B cell (primary cell): ENCODE results near the gene SRRM2. TPM values are rescaled to one million over a fixed set of nuclear protein-coding genes. Genes with fewer than 3 reads are reported as not detected.

Source experiments
- ATAC-seq: fragments of 200-7000 bp; cut with Tn5 transposase; one replicate; pipeline ENCODE4 v1.10.0; 2021; ENCODE audit warnings: low read depth, mild to moderate bottlenecking, moderate number of reproducible peaks, moderate library complexity
- CTCF ChIA-PET: fragments of 350-600 bp; sonication (Branson Sonifier 250); formaldehyde crosslinking; loops from one replicate; lab custom pipeline; 2021; ENCODE audit warnings: antibody characterized with exemption, inconsistent platforms; lab: Charles Lee
- POLR2A ChIA-PET: fragments of 350-600 bp; sonication (Branson Sonifier 250); formaldehyde crosslinking; loops from one replicate; lab custom pipeline; 2021; ENCODE audit warnings: antibody characterized with exemption; lab: Charles Lee
- DNase-seq: peaks from one replicate; pipeline ENCODE4 v3.0.0; 2013
- H2AFZ ChIP-seq: 2 replicates; pipeline ENCODE4 v1.6.1; 2012; ENCODE audit warnings: mild to moderate bottlenecking, low read depth, low read length; ENCODE audit not compliant: insufficient read depth, poor library complexity, severe bottlenecking
- H3K27ac ChIP-seq, 2 donors: 1 replicate in 1 of 2; 2 replicates in 1 of 2; pipeline ENCODE4 v1.5.1; 2012 to 2013; ENCODE audit warnings: low read length in 2 of 2, mild to moderate bottlenecking in 2 of 2, moderate library complexity in 1 of 2
- H3K27me3 ChIP-seq, 4 experiments: fragments of 200-600 bp in 1 of 4; sonication (generic) in 1 of 4; replicated peaks in 1 of 4; 1 replicate in 2 of 4; 2 replicates in 2 of 4; pipeline versions ENCODE4 v1.6.1 to v1.7.0; 2013 to 2016; ENCODE audit warnings: low read length in 3 of 4, mild to moderate bottlenecking in 2 of 4, mixed read lengths in 1 of 4, moderate library complexity in 1 of 4; ENCODE audit not compliant: insufficient read depth in 4 of 4, control insufficient read depth in 3 of 4; ENCODE audit errors: control extremely low read depth in 1 of 4
- H3K36me3 ChIP-seq, 2 experiments: replicated peaks in 1 of 2; 1 replicate in 1 of 2; 2 replicates in 1 of 2; pipeline versions ENCODE4 v1.6.1 to v1.7.1; 2013; ENCODE audit warnings: low read length in 1 of 2; ENCODE audit not compliant: insufficient read depth in 2 of 2, control insufficient read depth in 1 of 2; ENCODE audit errors: control extremely low read depth in 1 of 2, extremely low read depth in 1 of 2
- H3K4me1 ChIP-seq, 2 donors: fragments of 200-600 bp in 1 of 2; sonication (generic) in 1 of 2; 1 replicate in 1 of 2; 2 replicates in 1 of 2; pipeline versions ENCODE4 v1.5.1 to v1.6.1; 2013 to 2017; ENCODE audit warnings: low read length in 2 of 2; ENCODE audit not compliant: control insufficient read depth in 2 of 2, insufficient read depth in 2 of 2
- H3K4me2 ChIP-seq: replicated peaks from 2 replicates; pipeline ENCODE3; 2012; ENCODE audit warnings: mild to moderate bottlenecking, low read depth, low read length; ENCODE audit not compliant: poor library complexity, severe bottlenecking
- H3K4me3 ChIP-seq, 5 experiments: fragments of 200-600 bp in 1 of 5; sonication (generic) in 1 of 5; 1 replicate in 3 of 5; 2 replicates in 2 of 5; pipeline versions ENCODE4 v1.5.1 to v1.7.0; 2011 to 2016; ENCODE audit warnings: low read length in 4 of 5, mild to moderate bottlenecking in 4 of 5, low read depth in 2 of 5, control low read depth in 1 of 5, moderate library complexity in 1 of 5; ENCODE audit not compliant: insufficient read depth in 1 of 5; ENCODE audit errors: control extremely low read depth in 1 of 5, extremely low read depth in 1 of 5
- H3K79me2 ChIP-seq: fragments of 200-600 bp; sonication (generic); one replicate; pipeline ENCODE4 v1.6.0; 2016; ENCODE audit warnings: low read length; ENCODE audit not compliant: control insufficient read depth, insufficient read depth
- H3K9ac ChIP-seq: fragments of 200-600 bp; sonication (generic); 2 replicates; pipeline ENCODE4 v1.6.1; 2017; ENCODE audit warnings: mild to moderate bottlenecking, low read length, moderate library complexity
- H3K9me3 ChIP-seq, 3 donors: one replicate each; pipeline versions ENCODE4 v1.6.1 to v1.7.1; 2013; ENCODE audit warnings: low read length in 2 of 3; ENCODE audit not compliant: control insufficient read depth in 2 of 3, insufficient read depth in 1 of 3; ENCODE audit errors: control extremely low read depth in 1 of 3
- H4K20me1 ChIP-seq: 2 replicates; pipeline ENCODE4 v1.6.0; 2012; ENCODE audit warnings: mild to moderate bottlenecking, low read length; ENCODE audit not compliant: insufficient read depth, control insufficient read depth, poor library complexity, severe bottlenecking
- H3K27ac Mint-ChIP-seq: one replicate; pipeline ENCODE4 v1.8.0; 2021; ENCODE audit warnings: mixed read lengths
- H3K27me3 Mint-ChIP-seq: one replicate; pipeline ENCODE4 v1.8.0; 2021; ENCODE audit warnings: mixed read lengths
- H3K4me1 Mint-ChIP-seq: one replicate; pipeline ENCODE4 v1.8.0; 2021; ENCODE audit warnings: mixed read lengths
- H3K4me3 Mint-ChIP-seq: one replicate; pipeline ENCODE4 v1.8.0; 2021; ENCODE audit warnings: mixed read lengths
- H3K9me3 Mint-ChIP-seq: one replicate; pipeline ENCODE4 v1.8.0; 2022; ENCODE audit warnings: mixed read lengths; ENCODE audit not compliant: insufficient read depth
- CTCF ChIP-seq: fragments of 200-600 bp; IDR thresholded peaks from one replicate; pipeline ENCODE4 v1.8.0; 2022; ENCODE audit warnings: antibody characterized with exemption, mild to moderate bottlenecking
- EZH2 ChIP-seq: IDR thresholded peaks from 2 replicates; pipeline ENCODE4 v1.6.1; 2012; ENCODE audit warnings: borderline replicate concordance, low read depth, mild to moderate bottlenecking, moderate library complexity, low read length; ENCODE audit not compliant: insufficient read depth, poor library complexity, severe bottlenecking
- WGBS: methylation state at CpG from one replicate; pipeline ENCODE4 v1.1.5; 2013; ENCODE audit warnings: missing lambda C conversion rate; ENCODE audit not compliant: insufficient coverage; 5-methylcytosine and 5-hydroxymethylcytosine counted together
- intact Hi-C: fragments of 100-400 bp; cut with micrococcal nuclease; formaldehyde crosslinking; loops from one replicate; pipeline ENCODE4 v1.10.0; 2022
- polyA plus RNA-seq: library from polyadenylated mRNA; depleted of rRNA; stranded (reverse); fragments of >200 nt; gene quantifications from 2 replicates; pipeline ENCODE4 v1.2.3, GENCODE V29; 2012
- total RNA-seq, 2 donors: library from RNA; stranded (reverse); fragments of 120-200 nt in 1 of 2; gene quantifications; 1 replicate in 1 of 2; 2 replicates in 1 of 2; pipeline versions ENCODE4 v1.2.3 to v1.2.4, GENCODE V29; 2013 to 2022

Gene SRRM2
- total and polyA plus RNA-seq, 2 donors (not counting 1 experiment from before 2014, with no cell fraction given): 1,485 to 1,879 TPM

- H3K4me1 ChIP-seq: peaks cover 14 to 18% of the 10 kb centered on the region in 2 donors
- H3K79me2 ChIP-seq: peaks cover 60% of the 10 kb centered on the region
- H3K9me3 ChIP-seq: peaks cover 0 to 2% (median 0%) of the 10 kb centered on the region in 3 donors
- Mint-ChIP-seq H3K4me3 (no peak overlapping the region), H3K4me1 (peaks cover 26% of the 10 kb centered on the region), H3K27me3 (no peaks in the 10 kb centered on the region), H3K9me3 (no peaks in the 10 kb centered on the region), H3K27ac (peak overlapping the region; percentile 63)
- peaks cover 0 to 56% of the 10 kb centered on the region in 2 experiments for H3K36me3 ChIP-seq
- no peak overlapping the region for H3K4me3 ChIP-seq
- WGBS: 98% methylated on average over 5 of the region's 12 CpGs
- DNase-seq (no peak), ATAC-seq (no peak)
- no peak overlapping the region for H3K4me2 ChIP-seq
- H3K27me3 ChIP-seq: no peaks in the 10 kb centered on the region
- no peak overlapping the region for H2AFZ ChIP-seq
- POLR2A ChIA-PET: no interaction called here
- no peak overlapping the region for H3K9ac ChIP-seq
- intact Hi-C loops: loop anchor here (10.0 kb wide), 2 partner anchors 89 to 91 kb away; partner anchors contain the start of gene KCTD5
- CTCF ChIA-PET: interaction anchor here (1.1 kb wide), 1 partner anchor 97 kb away, joined by 6 read pairs; no protein-coding TSS in a partner anchor
- peaks cover 57% of the 10 kb centered on the region for H4K20me1 ChIP-seq
- TF ChIP-seq CTCF: no peak
- no peak for TF ChIP-seq EZH2
- H3K27ac ChIP-seq: no peak overlapping the region
Measured at GRCh38 chr16:2773188-2773968, 20.9 kb downstream of the SRRM2 start.
